Measurements from ENCODE around the gene CREB3L4. TPM values are rescaled to one million over a fixed set of nuclear protein-coding genes. Genes with fewer than 3 reads are reported as not detected.
A peak's percentile ranks its signal among the peaks of the same experiment; 100 is the strongest.

CREB3L4 gene
- total and polyA plus RNA-seq, 4 donors = 1.4 to 10.7 (median 6.9) TPM

GRCh38 chr1:153954826-153955225, 12.9 kb upstream of the CREB3L4 start:
- Histone ChIP-seq H3K27ac (ENCODE audit: low read depth in 1 of 2, low read length in 2 of 2) (no peak overlapping the region), H3K36me3 (ENCODE audit: control insufficient read depth in 1 of 2, insufficient read depth in 2 of 2, low read length in 1 of 2) (peaks cover 0 to 9% of the 10 kb centered on the region in 2 donors), H3K27me3 (ENCODE audit: control insufficient read depth in 1 of 2, insufficient read depth in 2 of 2, low read length in 1 of 2) (no peaks in the 10 kb centered on the region), H3K9me3 (ENCODE audit: control insufficient read depth, low read length) (no peaks in the 10 kb centered on the region), H3K4me1 (ENCODE audit: control insufficient read depth in 1 of 2, insufficient read depth in 2 of 2, low read length in 2 of 2) (no peaks in the 10 kb centered on the region), H3K4me3 (ENCODE audit: low read length in 2 of 2) (no peak overlapping the region)
- intact Hi-C loops (cut with DNase I) = no loop called here
- 89 to 92% methylated on average over 10 of the region's 10 CpGs for WGBS, 2 donors
- DNase-seq (no peak), ATAC-seq (ENCODE audit: low FRiP score) (no peak)

GRCh38 chr1:153956997-153957715, 10.5 kb upstream of the CREB3L4 start:
- WGBS, 2 donors = 18 to 22% methylated on average over 6 of the region's 6 CpGs
- intact Hi-C loops (cut with DNase I) = no loop called here

DNA sequence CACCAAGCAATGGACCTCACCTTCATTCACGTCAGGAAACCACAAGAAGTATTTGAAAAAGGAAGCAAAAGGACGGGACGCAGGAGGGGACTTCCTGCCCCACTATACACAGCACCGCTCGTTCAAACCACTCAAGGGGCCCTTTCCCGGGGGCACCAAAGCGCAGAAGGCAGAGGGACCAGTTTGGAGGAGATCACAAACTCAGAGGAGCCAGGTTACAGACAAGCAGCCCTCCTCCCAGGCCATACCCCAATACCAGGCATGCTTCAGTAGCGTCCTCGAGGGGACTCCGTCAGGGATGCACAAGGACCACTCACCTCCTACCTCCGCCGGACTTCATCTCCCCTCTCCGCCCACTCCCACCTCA, 10.0 kb upstream of the CREB3L4 start:
- ATAC-seq (ENCODE audit: low FRiP score) = peak; percentile 4
- intact Hi-C loops (cut with DNase I) = no loop called here
- 0% methylated on average over 13 of the region's 13 CpGs for WGBS, 2 donors
- H3K4me1 ChIP-seq (ENCODE audit: control insufficient read depth in 1 of 2, insufficient read depth in 2 of 2, low read length in 2 of 2) = peaks cover 0 to 2% of the 10 kb centered on the region in 2 donors
- H3K27ac ChIP-seq (ENCODE audit: low read depth in 1 of 2, low read length in 2 of 2) = no peak overlapping the region
- H3K36me3 ChIP-seq (ENCODE audit: control insufficient read depth in 1 of 2, insufficient read depth in 2 of 2, low read length in 1 of 2) = peaks cover 0 to 3% of the 10 kb centered on the region in 2 donors
- H3K27me3 ChIP-seq (ENCODE audit: control insufficient read depth in 1 of 2, insufficient read depth in 2 of 2, low read length in 1 of 2) = no peaks in the 10 kb centered on the region
- no peak for DNase-seq
- H3K9me3 ChIP-seq (ENCODE audit: control insufficient read depth, low read length) = no peaks in the 10 kb centered on the region
- H3K4me3 ChIP-seq (ENCODE audit: low read length in 2 of 2) = peak overlapping the region; percentile 68 to 89

More at GRCh38 chr1:153956997-153957715, 10.5 kb upstream of the CREB3L4 start:
- peaks cover 0 to 3% of the 10 kb centered on the region in 2 donors for H3K36me3 ChIP-seq (ENCODE audit: control insufficient read depth in 1 of 2, insufficient read depth in 2 of 2, low read length in 1 of 2)
- no peak for DNase-seq
- H3K4me3 ChIP-seq (ENCODE audit: low read length in 2 of 2) = peak overlapping the region; percentile 68 to 89
- no peaks in the 10 kb centered on the region for H3K27me3 ChIP-seq (ENCODE audit: control insufficient read depth in 1 of 2, insufficient read depth in 2 of 2, low read length in 1 of 2)
- peaks cover 0 to 2% of the 10 kb centered on the region in 2 donors for H3K4me1 ChIP-seq (ENCODE audit: control insufficient read depth in 1 of 2, insufficient read depth in 2 of 2, low read length in 2 of 2)
- no peaks in the 10 kb centered on the region for H3K9me3 ChIP-seq (ENCODE audit: control insufficient read depth, low read length)
- no peak overlapping the region for H3K27ac ChIP-seq (ENCODE audit: low read depth in 1 of 2, low read length in 2 of 2)
- ATAC-seq (ENCODE audit: low FRiP score) = no peak

- peaks cover 0 to 3% of the 10 kb centered on the region in 2 donors for H3K36me3 ChIP-seq (ENCODE audit: control insufficient read depth in 1 of 2, insufficient read depth in 2 of 2, low read length in 1 of 2)
- no peaks in the 10 kb centered on the region for H3K27me3 ChIP-seq (ENCODE audit: control insufficient read depth in 1 of 2, insufficient read depth in 2 of 2, low read length in 1 of 2)
- H3K4me1 ChIP-seq (ENCODE audit: control insufficient read depth in 1 of 2, insufficient read depth in 2 of 2, low read length in 2 of 2) = peaks cover 0 to 2% of the 10 kb centered on the region in 2 donors
- no peaks in the 10 kb centered on the region for H3K9me3 ChIP-seq (ENCODE audit: control insufficient read depth, low read length)
- ATAC-seq (ENCODE audit: low FRiP score) (peak; percentile 96), DNase-seq (peak; percentile 99 to 100)
- peak within 1 kb of the TSS in 1 of 2 donors; percentile 55 for H3K27ac ChIP-seq (ENCODE audit: low read depth in 1 of 2, low read length in 2 of 2)
- 0% methylated on average over 71 to 75 of the region's 75 CpGs for WGBS, 2 donors
- peak within 1 kb of the TSS; percentile 68 to 89 for H3K4me3 ChIP-seq (ENCODE audit: low read length in 2 of 2)
- intact Hi-C loops (cut with DNase I) = no loop called here
Observed at GRCh38 chr1:153958111-153958960, 9.4 kb upstream of the CREB3L4 start, which contains the start of gene CRTC2. TSS of gene CRTC2 (minus strand) at chr1:153958612. CDS start at chr1:153958497, 115 bp downstream.

DNA sequence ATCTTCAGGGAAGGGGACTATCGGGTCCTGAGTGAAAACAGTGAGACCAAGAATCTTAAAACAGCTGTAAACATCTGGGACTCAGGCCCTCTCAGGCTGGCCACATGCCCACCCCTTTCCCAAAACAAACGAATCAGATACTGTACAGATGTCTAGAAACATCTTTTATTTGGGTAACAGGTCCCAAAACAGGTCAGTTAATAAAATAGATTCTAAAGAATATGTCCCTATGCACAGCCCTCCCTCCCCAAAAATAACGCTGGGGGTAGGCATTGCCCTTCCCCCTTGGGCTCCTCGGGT, 8.8 kb upstream of the CREB3L4 start:
- Histone ChIP-seq H3K27me3 (ENCODE audit: control insufficient read depth in 1 of 2, insufficient read depth in 2 of 2, low read length in 1 of 2) (no peaks in the 10 kb centered on the region), H3K27ac (ENCODE audit: low read depth in 1 of 2, low read length in 2 of 2) (peak overlapping the region in 1 of 2 donors; percentile 34), H3K4me1 (ENCODE audit: control insufficient read depth in 1 of 2, insufficient read depth in 2 of 2, low read length in 2 of 2) (peaks cover 0 to 2% of the 10 kb centered on the region in 2 donors), H3K4me3 (ENCODE audit: low read length in 2 of 2) (no peak overlapping the region), H3K36me3 (ENCODE audit: control insufficient read depth in 1 of 2, insufficient read depth in 2 of 2, low read length in 1 of 2) (peaks cover 0 to 3% of the 10 kb centered on the region in 2 donors), H3K9me3 (ENCODE audit: control insufficient read depth, low read length) (no peaks in the 10 kb centered on the region)
- DNase-seq (no peak), ATAC-seq (ENCODE audit: low FRiP score) (no peak)
- 7 to 8% methylated on average over 4 of the region's 4 CpGs for WGBS, 2 donors
- intact Hi-C loops (cut with DNase I) = no loop called here

DNA sequence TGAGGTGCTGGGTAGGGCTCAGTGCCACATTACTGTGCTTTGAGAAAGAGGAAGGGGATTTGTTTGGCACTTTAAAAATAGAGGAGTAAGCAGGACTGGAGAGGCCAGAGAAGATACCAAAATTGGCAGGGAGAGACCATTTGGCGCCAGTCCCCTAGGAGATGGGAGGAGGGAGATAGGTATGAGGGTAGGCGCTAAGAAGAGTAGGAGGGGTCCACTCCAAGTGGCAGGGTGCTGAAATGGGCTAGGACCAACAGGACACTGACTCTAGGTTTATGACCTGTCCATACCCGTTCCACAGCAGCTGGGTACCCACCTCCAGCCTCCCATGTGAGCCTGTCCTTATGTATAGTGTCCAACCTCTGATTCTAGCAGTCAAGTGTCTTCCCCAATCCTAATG, 8.2 kb upstream of the CREB3L4 start:
- no peak for DNase-seq
- intact Hi-C loops (cut with DNase I) = no loop called here
- WGBS, 2 donors = 43 to 53% methylated on average over 3 of the region's 3 CpGs
- no peak for ATAC-seq (ENCODE audit: low FRiP score)
- Histone ChIP-seq H3K4me1 (ENCODE audit: control insufficient read depth in 1 of 2, insufficient read depth in 2 of 2, low read length in 2 of 2) (peaks cover 0 to 2% of the 10 kb centered on the region in 2 donors), H3K4me3 (ENCODE audit: low read length in 2 of 2) (no peak overlapping the region), H3K36me3 (ENCODE audit: control insufficient read depth in 1 of 2, insufficient read depth in 2 of 2, low read length in 1 of 2) (peaks cover 0 to 3% of the 10 kb centered on the region in 2 donors), H3K9me3 (ENCODE audit: control insufficient read depth, low read length) (no peaks in the 10 kb centered on the region), H3K27me3 (ENCODE audit: control insufficient read depth in 1 of 2, insufficient read depth in 2 of 2, low read length in 1 of 2) (no peaks in the 10 kb centered on the region), H3K27ac (ENCODE audit: low read depth in 1 of 2, low read length in 2 of 2) (no peak overlapping the region)

GRCh38 chr1:153960206-153960605, 7.5 kb upstream of the CREB3L4 start:
- intact Hi-C loops (cut with DNase I) = no loop called here
- H3K4me1 ChIP-seq (ENCODE audit: control insufficient read depth in 1 of 2, insufficient read depth in 2 of 2, low read length in 2 of 2) = peaks cover 0 to 2% of the 10 kb centered on the region in 2 donors
- H3K9me3 ChIP-seq (ENCODE audit: control insufficient read depth, low read length) = no peaks in the 10 kb centered on the region

GRCh38 chr1:153961421-153961820, 6.3 kb upstream of the CREB3L4 start:
- H3K4me3 ChIP-seq (ENCODE audit: low read length in 2 of 2) = no peak overlapping the region

More at GRCh38 chr1:153960206-153960605, 7.5 kb upstream of the CREB3L4 start:
- ATAC-seq (ENCODE audit: low FRiP score) (no peak), DNase-seq (no peak)
- Histone ChIP-seq H3K4me3 (ENCODE audit: low read length in 2 of 2) (no peak overlapping the region), H3K27ac (ENCODE audit: low read depth in 1 of 2, low read length in 2 of 2) (no peak overlapping the region), H3K36me3 (ENCODE audit: control insufficient read depth in 1 of 2, insufficient read depth in 2 of 2, low read length in 1 of 2) (peaks cover 0 to 3% of the 10 kb centered on the region in 2 donors), H3K27me3 (ENCODE audit: control insufficient read depth in 1 of 2, insufficient read depth in 2 of 2, low read length in 1 of 2) (no peaks in the 10 kb centered on the region)
- WGBS, 2 donors = 90 to 93% methylated on average over 11 of the region's 11 CpGs

More at GRCh38 chr1:153961421-153961820, 6.3 kb upstream of the CREB3L4 start:
- Histone ChIP-seq H3K27ac (ENCODE audit: low read depth in 1 of 2, low read length in 2 of 2) (peak overlapping the region in 1 of 2 donors; percentile 95), H3K27me3 (ENCODE audit: control insufficient read depth in 1 of 2, insufficient read depth in 2 of 2, low read length in 1 of 2) (no peaks in the 10 kb centered on the region), H3K4me1 (ENCODE audit: control insufficient read depth in 1 of 2, insufficient read depth in 2 of 2, low read length in 2 of 2) (peaks cover 0 to 2% of the 10 kb centered on the region in 2 donors), H3K36me3 (ENCODE audit: control insufficient read depth in 1 of 2, insufficient read depth in 2 of 2, low read length in 1 of 2) (peaks cover 0 to 3% of the 10 kb centered on the region in 2 donors), H3K9me3 (ENCODE audit: control insufficient read depth, low read length) (no peaks in the 10 kb centered on the region)
- DNase-seq (no peak), ATAC-seq (ENCODE audit: low FRiP score) (no peak)
- 67% methylated on average over 4 of the region's 4 CpGs for WGBS, 2 donors
- intact Hi-C loops (cut with DNase I) = no loop called here

Measured in aorta (tissue), 5 donors.